ENCODE measurements around the gene VRK3. TPM values are rescaled to one million over a fixed set of nuclear protein-coding genes. Genes with fewer than 3 reads are reported as not detected.

Gene VRK3
- polyA plus RNA-seq, 1 of the 3 experiments (the other 2 are of a cell fraction), result 30.3 TPM

GRCh38 chr19:50000841-50001557 is 24.2 kb downstream of the VRK3 start:
- H3K4me2 ChIP-seq, result no peak overlapping the region
- peaks cover 17 to 39% of the 10 kb centered on the region in 2 experiments for H3K36me3 ChIP-seq (replicated peaks in 1 of 2; ENCODE audit: control insufficient read depth in 1 of 2, insufficient read depth in 2 of 2, low read length in 1 of 2)
- peaks cover 24% of the 10 kb centered on the region for H4K20me1 ChIP-seq (ENCODE audit: insufficient read depth)
- H3K27ac ChIP-seq (ENCODE audit: low read depth in 2 of 2, low read length in 1 of 2), result no peak overlapping the region
- TF ChIP-seq NFIC (IDR thresholded peaks at IDR 0.05; ENCODE audit: borderline replicate concordance), result no peak
- TF ChIP-seq MXI1 (IDR thresholded peaks at IDR 0.05; ENCODE audit: low read depth, low read length), result no peak
- TF ChIP-seq NRF1 (IDR thresholded peaks at IDR 0.05; ENCODE audit: low read depth, low read length), result no peak
- TF ChIP-seq FOXJ3 (CRISPR knock-in tag; IDR thresholded peaks at IDR 0.05), result no peak
- no peak for TF ChIP-seq RFX5 (IDR thresholded peaks at IDR 0.05; ENCODE audit: low read length)
- TF ChIP-seq RXRA (IDR thresholded peaks at IDR 0.05; ENCODE audit: borderline replicate concordance, low read depth), result no peak
- no peak for TF ChIP-seq MEF2A (IDR thresholded peaks at IDR 0.05; ENCODE audit: borderline replicate concordance, low read depth)
- no peak for TF ChIP-seq SMC3 (IDR thresholded peaks at IDR 0.05; ENCODE audit: low read depth, low read length)
- TF ChIP-seq RCOR1 (IDR thresholded peaks at IDR 0.05; ENCODE audit: low read length), result no peak
- no peak for TF ChIP-seq GABPA (IDR thresholded peaks at IDR 0.05; ENCODE audit: low read depth)
- TF ChIP-seq EZH2phosphoT487 (IDR thresholded peaks at IDR 0.05; ENCODE audit: borderline replicate concordance, low read depth), result no peak
- no peak for TF ChIP-seq REST (IDR thresholded peaks at IDR 0.05; ENCODE audit: low read depth, low read length)
- WGBS (ENCODE audit: low lambda C conversion rate), result 87% methylated on average over 10 of the region's 16 CpGs
- CTCF ChIA-PET, result interaction anchor here (1.2 kb wide), 1 partner anchor 16 kb away, joined by 4 read pairs; no protein-coding TSS in a partner anchor
- H3K9ac ChIP-seq, result no peak overlapping the region
- no peaks in the 10 kb centered on the region for H3K9me2 ChIP-seq
- H3K79me2 ChIP-seq (ENCODE audit: insufficient read depth), result no peaks in the 10 kb centered on the region
- no peaks in the 10 kb centered on the region for H3K27me3 ChIP-seq (ENCODE audit: insufficient read depth)
- H3K4me1 ChIP-seq (ENCODE audit: control insufficient read depth in 1 of 2, insufficient read depth in 2 of 2, low read depth in 1 of 2, low read length in 1 of 2), result peaks cover 0 to 9% of the 10 kb centered on the region in 2 experiments; a peak in 2 of 4 replicates
- DNase-seq, result no peak
- no peaks in the 10 kb centered on the region for H3K9me3 ChIP-seq
- H2AFZ ChIP-seq (ENCODE audit: low read depth), result no peak overlapping the region
- peaks cover 10% of the 10 kb centered on the region for H3F3A ChIP-seq (replicated peaks; ENCODE audit: insufficient read depth)
- POLR2A ChIA-PET, result interaction anchor here (1.7 kb wide), 1 partner anchor 8 kb away, joined by 4 read pairs; no protein-coding TSS in a partner anchor
- H3K4me3 ChIP-seq (ENCODE audit: low read depth in 2 of 2, low read length in 1 of 2), result no peak overlapping the region

Data from SK-N-SH (cell line).